HG03280 (cell line): Measurements from ENCODE around the gene DFFB.

ENCODE experiments used
- ATAC-seq: cut with Tn5 transposase; IDR thresholded peaks from one replicate; pipeline ENCODE4 v1.9.1; 2021; ENCODE audit warnings: mild to moderate bottlenecking, moderate library complexity; ENCODE audit not compliant: unreplicated experiment

Gene DFFB

GRCh38 chr1:3894626-3895278 lies 37.5 kb downstream of the DFFB start:
- no peak for ATAC-seq

- no peak for ATAC-seq
Measured at GRCh38 chr1:3895279-3895950, 38.1 kb downstream of the DFFB start.

GRCh38 chr1:3895951-3896325 lies 38.7 kb downstream of the DFFB start:
- no peak for ATAC-seq

- ATAC-seq: no peak
Measured at GRCh38 chr1:3896396-3897000, 39.2 kb downstream of the DFFB start.

GRCh38 chr1:3898475-3898735 lies 41.1 kb downstream of the DFFB start:
- ATAC-seq: no peak

GRCh38 chr1:3898994-3899753 lies 41.9 kb downstream of the DFFB start:
- ATAC-seq: no peak

GRCh38 chr1:3899754-3900149 lies 42.5 kb downstream of the DFFB start:
- ATAC-seq: peak; percentile 1

- ATAC-seq: peak; percentile 65
Measured at GRCh38 chr1:3900150-3900968, 43.1 kb downstream of the DFFB start, which contains the start of gene C1orf174. TSS of gene C1orf174 (minus strand) at chr1:3900272. CDS start at chr1:3900186, 86 bp downstream.

- peak; percentile 60 for ATAC-seq
Measured at GRCh38 chr1:3900969-3901529, 43.8 kb downstream of the DFFB start.

- no peak for ATAC-seq
Measured at GRCh38 chr1:3902111-3902511, 44.8 kb downstream of the DFFB start.

GRCh38 chr1:3902571-3903091 lies 45.4 kb downstream of the DFFB start:
- no peak for ATAC-seq

- no peak for ATAC-seq
Measured at GRCh38 chr1:3903141-3904005, 46.1 kb downstream of the DFFB start.

GRCh38 chr1:3904006-3904842 lies 46.9 kb downstream of the DFFB start:
- ATAC-seq: no peak

GRCh38 chr1:3904843-3905185 lies 47.5 kb downstream of the DFFB start:
- no peak for ATAC-seq

- ATAC-seq: no peak
Measured at GRCh38 chr1:3905266-3905952, 48.1 kb downstream of the DFFB start.

- no peak for ATAC-seq
Measured at GRCh38 chr1:3905953-3906671, 48.8 kb downstream of the DFFB start.

- no peak for ATAC-seq
Measured at GRCh38 chr1:3906672-3907020, 49.4 kb downstream of the DFFB start.
